ENCODE measurements around the gene HORMAD2. TPM values are rescaled to one million over a fixed set of nuclear protein-coding genes. Genes with fewer than 3 reads are reported as not detected.

Gene HORMAD2
- total and polyA plus RNA-seq, 9 of the 15 experiments (the other 6 are each of a cell fraction or from before 2014, with no cell fraction given), result not detected

DNA sequence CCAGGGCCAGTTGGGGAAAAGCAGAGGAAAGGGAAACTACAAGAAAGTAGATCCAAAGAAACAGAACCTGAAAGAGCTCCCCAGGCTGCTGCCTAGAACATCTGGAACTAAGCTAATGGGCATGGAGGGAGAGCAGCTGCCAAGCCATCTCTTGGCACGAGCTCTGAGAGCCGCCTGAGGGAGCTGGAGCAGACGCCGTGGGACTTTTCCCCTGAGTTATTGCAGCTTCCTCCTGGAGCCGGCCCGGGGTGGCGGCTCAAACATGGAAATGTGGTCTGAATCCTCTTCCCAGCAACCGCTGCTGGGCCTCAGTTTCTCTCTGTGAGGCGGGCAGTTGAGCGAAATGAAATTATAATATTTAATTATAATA lies 124.5 kb downstream of the HORMAD2 start (continued):
- TF ChIP-seq HMGXB4 (CRISPR knock-in tag; IDR thresholded peaks at IDR 0.05) (no peak), HDGF (IDR thresholded peaks at IDR 0.05) (no peak), JUN (IDR thresholded peaks at IDR 0.05; ENCODE audit: borderline replicate concordance, low read depth, low read length) (no peak), JUN (CRISPR knock-in tag; IDR thresholded peaks at IDR 0.05; ENCODE audit: borderline replicate concordance) (no peak), ATF7 (IDR thresholded peaks at IDR 0.05) (no peak)

DNA sequence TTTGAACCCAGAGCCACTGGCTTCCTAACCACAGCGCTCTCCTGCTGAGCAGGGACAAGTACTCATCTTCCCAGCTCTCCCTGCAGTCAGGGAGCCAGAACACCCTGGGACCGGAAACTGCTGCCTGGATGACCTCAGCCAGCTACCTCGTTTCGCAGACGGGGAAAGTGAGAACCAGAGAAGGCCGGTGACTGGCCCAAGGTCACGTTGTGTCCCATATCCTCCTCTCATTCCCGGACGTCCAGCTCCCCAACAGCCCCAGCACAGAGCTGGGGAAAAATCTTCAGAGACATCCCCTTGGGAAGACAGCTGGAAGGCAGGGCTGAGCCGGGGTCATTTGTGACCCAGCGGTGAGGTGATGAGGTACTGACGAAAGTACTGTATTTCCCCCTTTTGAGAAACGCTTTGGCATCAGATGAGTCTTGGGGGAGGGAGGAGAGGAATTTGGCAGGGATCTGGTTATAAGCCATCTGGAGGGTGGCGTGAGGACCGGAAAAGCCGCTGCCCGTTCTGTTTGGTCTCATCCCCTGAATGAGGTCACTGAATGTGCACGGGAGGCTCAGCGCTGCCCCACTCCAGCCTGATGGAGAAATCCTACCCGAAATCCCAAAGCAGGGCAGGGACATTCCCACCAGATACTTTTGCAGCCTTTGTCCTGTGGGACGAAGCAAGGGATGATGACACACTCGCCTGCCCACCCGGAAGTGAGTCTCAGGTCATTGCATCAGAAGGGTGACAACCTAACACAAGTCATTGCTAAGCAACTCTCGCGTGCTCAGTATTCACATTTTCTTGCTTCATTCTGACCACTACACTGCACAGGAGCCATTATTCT lies 125.2 kb downstream of the HORMAD2 start:
- POLR2A ChIA-PET, result interaction anchor here (0.9 to 1.4 kb wide), 3 partner anchors 9 to 103 kb away, joined by 3 to 4 read pairs (median 4); no protein-coding TSS in a partner anchor
- H2AFZ ChIP-seq (ENCODE audit: low read depth, low read length), result 0 out of 2 replicates have a peak overlapping the region, but pooled peaks have one; percentile 24
- peak in 1 of 4 experiments; percentile 34 for DNase-seq (ENCODE audit: extremely low read depth in 1 of 4, low spot score in 3 of 4)
- intact Hi-C loops (cut with micrococcal nuclease) (no loop called here), in situ Hi-C loops (cut with MboI) (no loop called here)
- no peak overlapping the region for H3K9ac ChIP-seq (ENCODE audit: insufficient read depth in 1 of 2, low read depth in 2 of 2, low read length in 2 of 2)
- H3K9me1 ChIP-seq (ENCODE audit: control insufficient read depth, insufficient read depth, low read length), result no peaks in the 10 kb centered on the region
- H3K9me3 ChIP-seq (replicated peaks; ENCODE audit: control insufficient read depth, insufficient read depth, low read depth, low read length), result peaks cover 4% of the 10 kb centered on the region; the same call in 1 of the 2 replicates
- H3K36me3 ChIP-seq (ENCODE audit: control insufficient read depth, insufficient read depth, low read length), result no peaks in the 10 kb centered on the region
- ATAC-seq, result peak; percentile 53
- no peak overlapping the region; the same call in 2 of the 3 replicates for H3K27ac ChIP-seq (ENCODE audit: extremely low read depth, low read depth, low read length)
- no TSS peak for BruUV-seq (replicated peaks)
- peak; percentile 62 for FAIRE-seq
- no peaks in the 10 kb centered on the region for H3K27me3 ChIP-seq (ENCODE audit: control insufficient read depth in 2 of 2, insufficient read depth in 2 of 2, low read length in 2 of 2)
- CTCF ChIA-PET (ENCODE audit: low intra/inter-chr PET ratio), result no interaction called here
- H3K4me2 ChIP-seq (ENCODE audit: insufficient read depth, low read length), result 0 out of 2 replicates have a peak overlapping the region, but pooled peaks have one; percentile 5
- no peak overlapping the region for H3K4me3 ChIP-seq
- H4K20me1 ChIP-seq (replicated peaks; ENCODE audit: control insufficient read depth, insufficient read depth, low read length), result no peaks in the 10 kb centered on the region
- H3K4me1 ChIP-seq (replicated peaks in 1 of 2; ENCODE audit: control insufficient read depth in 2 of 2, insufficient read depth in 2 of 2, low read length in 2 of 2), result peaks cover 23 to 25% of the 10 kb centered on the region in 2 experiments
- no peaks in the 10 kb centered on the region for H3K79me2 ChIP-seq (ENCODE audit: control insufficient read depth, insufficient read depth, low read length)
- WGBS (ENCODE audit: insufficient coverage, low coverage, missing lambda C conversion rate), result 59% methylated on average over 19 of the region's 25 CpGs
- TF ChIP-seq, protein P1, sequence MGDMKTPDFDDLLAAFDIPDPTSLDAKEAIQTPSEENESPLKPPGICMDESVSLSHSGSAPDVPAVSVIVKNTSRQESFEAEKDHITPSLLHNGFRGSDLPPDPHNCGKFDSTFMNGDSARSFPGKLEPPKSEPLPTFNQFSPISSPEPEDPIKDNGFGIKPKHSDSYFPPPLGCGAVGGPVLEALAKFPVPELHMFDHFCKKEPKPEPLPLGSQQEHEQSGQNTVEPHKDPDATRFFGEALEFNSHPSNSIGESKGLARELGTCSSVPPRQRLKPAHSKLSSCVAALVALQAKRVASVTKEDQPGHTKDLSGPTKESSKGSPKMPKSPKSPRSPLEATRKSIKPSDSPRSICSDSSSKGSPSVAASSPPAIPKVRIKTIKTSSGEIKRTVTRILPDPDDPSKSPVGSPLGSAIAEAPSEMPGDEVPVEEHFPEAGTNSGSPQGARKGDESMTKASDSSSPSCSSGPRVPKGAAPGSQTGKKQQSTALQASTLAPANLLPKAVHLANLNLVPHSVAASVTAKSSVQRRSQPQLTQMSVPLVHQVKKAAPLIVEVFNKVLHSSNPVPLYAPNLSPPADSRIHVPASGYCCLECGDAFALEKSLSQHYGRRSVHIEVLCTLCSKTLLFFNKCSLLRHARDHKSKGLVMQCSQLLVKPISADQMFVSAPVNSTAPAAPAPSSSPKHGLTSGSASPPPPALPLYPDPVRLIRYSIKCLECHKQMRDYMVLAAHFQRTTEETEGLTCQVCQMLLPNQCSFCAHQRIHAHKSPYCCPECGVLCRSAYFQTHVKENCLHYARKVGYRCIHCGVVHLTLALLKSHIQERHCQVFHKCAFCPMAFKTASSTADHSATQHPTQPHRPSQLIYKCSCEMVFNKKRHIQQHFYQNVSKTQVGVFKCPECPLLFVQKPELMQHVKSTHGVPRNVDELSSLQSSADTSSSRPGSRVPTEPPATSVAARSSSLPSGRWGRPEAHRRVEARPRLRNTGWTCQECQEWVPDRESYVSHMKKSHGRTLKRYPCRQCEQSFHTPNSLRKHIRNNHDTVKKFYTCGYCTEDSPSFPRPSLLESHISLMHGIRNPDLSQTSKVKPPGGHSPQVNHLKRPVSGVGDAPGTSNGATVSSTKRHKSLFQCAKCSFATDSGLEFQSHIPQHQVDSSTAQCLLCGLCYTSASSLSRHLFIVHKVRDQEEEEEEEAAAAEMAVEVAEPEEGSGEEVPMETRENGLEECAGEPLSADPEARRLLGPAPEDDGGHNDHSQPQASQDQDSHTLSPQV (IDR thresholded peaks at IDR 0.05), result peak; percentile 67; the same call in 1 of the 2 replicates
- peak; percentile 94 for TF ChIP-seq ATF3 (IDR thresholded peaks at IDR 0.05)
- TF ChIP-seq ATF3 (CRISPR knock-in tag; conservative IDR thresholded peaks at IDR 0.05), result no peak
- TF ChIP-seq JUN (IDR thresholded peaks at IDR 0.05; ENCODE audit: borderline replicate concordance, low read depth, low read length), result 0 out of 2 replicates have a peak, but pooled peaks have one; percentile 37
- no peak for TF ChIP-seq JUN (CRISPR knock-in tag; IDR thresholded peaks at IDR 0.05; ENCODE audit: borderline replicate concordance)
- no peak for TF ChIP-seq ZSCAN32 (CRISPR knock-in tag; IDR thresholded peaks at IDR 0.05)
- peak; percentile 71; the same call in 1 of the 2 replicates for TF ChIP-seq L3MBTL2 (IDR thresholded peaks at IDR 0.05)
- TF ChIP-seq CEBPG (CRISPR knock-in tag; IDR thresholded peaks at IDR 0.05), result peak; percentile 93
- TF ChIP-seq CEBPG (tag; conservative IDR thresholded peaks at IDR 0.05 in 1 of 2, IDR thresholded peaks at IDR 0.05 in 1 of 2), result peak; percentile 63 to 97
